RWPE1 (cell line): Measurements from ENCODE around the gene P3H2.
A peak's percentile ranks its signal among the peaks of the same experiment; 100 is the strongest.

Source experiments
- CTCF ChIA-PET: fragments of 350-600 bp; sonication (Branson Sonifier 250); formaldehyde crosslinking; extraction: SDS; loops from one replicate; lab custom pipeline; 2021; lab: Yijun Ruan, JAX
- POLR2A ChIA-PET: fragments of 400-600 bp; formaldehyde crosslinking; extraction: SDS; loops from one replicate; lab custom pipeline; 2020; ENCODE audit warnings: antibody characterized with exemption; ENCODE audit not compliant: low non-redundant PET; lab: Yijun Ruan, JAX
- DNase-seq: peaks from one replicate; pipeline ENCODE4 v3.0.0; 2012; ENCODE audit warnings: low spot score
- H3K27ac ChIP-seq: fragments of 450-650 bp; 2 replicates; pipeline ENCODE4 v1.5.1; 2017
- TF ChIP-seq, protein P1 (sequence below): fragments of 450-650 bp; conservative IDR thresholded peaks from 2 replicates; pipeline ENCODE4 v1.5.1; 2017; ENCODE audit warnings: low read depth, mild to moderate bottlenecking

Gene P3H2

DNA sequence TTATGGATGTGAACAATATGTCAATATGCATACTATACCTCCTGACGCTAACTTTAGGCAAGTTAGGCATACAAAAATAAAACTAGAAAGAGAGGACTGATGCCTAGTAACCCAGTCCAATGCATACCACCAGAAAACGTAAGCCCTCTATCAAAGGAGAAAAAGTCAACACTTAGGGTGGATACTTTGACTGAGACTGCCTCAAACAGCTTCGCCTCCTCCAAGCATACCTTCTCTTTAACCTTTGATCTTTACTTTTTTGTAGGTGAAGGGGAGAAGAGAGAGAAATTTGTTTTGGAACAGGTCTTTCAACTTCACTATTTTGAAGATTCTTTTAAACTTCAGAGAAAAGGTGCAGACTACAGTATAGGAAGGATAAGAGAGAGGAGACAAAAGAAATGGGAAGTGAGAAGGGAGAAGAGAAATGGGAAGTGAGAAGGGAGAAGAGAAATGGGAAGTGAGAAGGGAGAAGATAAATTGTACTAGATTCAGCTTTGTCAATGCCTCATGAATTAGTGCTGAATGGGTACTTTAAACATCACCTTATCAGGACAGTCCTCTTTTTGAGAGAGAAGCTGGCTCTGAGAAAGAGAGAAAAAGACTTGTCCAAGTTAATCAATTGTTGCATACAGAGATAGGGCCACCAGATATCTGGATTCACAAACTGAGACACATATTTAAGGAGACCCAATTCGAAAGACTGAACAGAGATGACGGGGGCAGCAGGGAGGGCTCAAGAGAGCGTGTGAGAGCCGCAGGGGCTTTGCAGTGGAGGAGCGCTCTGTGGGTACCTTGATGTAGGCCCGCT lies 1.0 kb downstream of the P3H2 start:
- TF ChIP-seq, protein P1, sequence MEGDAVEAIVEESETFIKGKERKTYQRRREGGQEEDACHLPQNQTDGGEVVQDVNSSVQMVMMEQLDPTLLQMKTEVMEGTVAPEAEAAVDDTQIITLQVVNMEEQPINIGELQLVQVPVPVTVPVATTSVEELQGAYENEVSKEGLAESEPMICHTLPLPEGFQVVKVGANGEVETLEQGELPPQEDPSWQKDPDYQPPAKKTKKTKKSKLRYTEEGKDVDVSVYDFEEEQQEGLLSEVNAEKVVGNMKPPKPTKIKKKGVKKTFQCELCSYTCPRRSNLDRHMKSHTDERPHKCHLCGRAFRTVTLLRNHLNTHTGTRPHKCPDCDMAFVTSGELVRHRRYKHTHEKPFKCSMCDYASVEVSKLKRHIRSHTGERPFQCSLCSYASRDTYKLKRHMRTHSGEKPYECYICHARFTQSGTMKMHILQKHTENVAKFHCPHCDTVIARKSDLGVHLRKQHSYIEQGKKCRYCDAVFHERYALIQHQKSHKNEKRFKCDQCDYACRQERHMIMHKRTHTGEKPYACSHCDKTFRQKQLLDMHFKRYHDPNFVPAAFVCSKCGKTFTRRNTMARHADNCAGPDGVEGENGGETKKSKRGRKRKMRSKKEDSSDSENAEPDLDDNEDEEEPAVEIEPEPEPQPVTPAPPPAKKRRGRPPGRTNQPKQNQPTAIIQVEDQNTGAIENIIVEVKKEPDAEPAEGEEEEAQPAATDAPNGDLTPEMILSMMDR: no peak
- DNase-seq: no peak

DNA sequence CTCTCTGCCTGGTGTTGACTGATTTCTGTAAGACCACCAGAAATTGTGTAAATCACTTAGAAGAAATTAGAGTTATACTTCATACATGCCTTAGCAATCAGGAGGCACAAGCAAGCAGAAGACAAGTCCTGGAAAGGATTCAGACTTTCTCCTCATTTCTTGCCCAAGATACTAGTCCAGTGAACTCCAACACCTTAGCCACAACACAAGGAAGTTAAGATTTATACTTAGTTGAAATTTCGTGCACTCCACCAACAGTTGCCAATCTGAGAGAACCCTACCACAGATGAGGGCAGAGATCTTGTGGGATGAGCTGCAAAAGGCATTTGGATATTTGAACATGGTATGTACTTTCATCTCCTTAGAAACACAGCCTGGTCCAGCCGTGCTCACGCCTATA lies 2.3 kb downstream of the P3H2 start:
- peak overlapping the region; percentile 29; the same call in 1 of the 2 replicates for H3K27ac ChIP-seq
- TF ChIP-seq, protein P1: no peak
- DNase-seq: no peak
- ChIA-PET POLR2A (no interaction called here), CTCF (interaction anchor here (0.6 kb wide), 1 partner anchor 204 kb away, joined by 3 read pairs; the partner anchor contains the start of gene CLDN1)

More for the DNA sequence above, 1.0 kb downstream of the P3H2 start:
- CTCF ChIA-PET: interaction anchor here (0.5 to 1.3 kb wide), 2 partner anchors 59 to 83 kb away, joined by 4 read pairs; no protein-coding TSS in a partner anchor
- POLR2A ChIA-PET: no interaction called here
- H3K27ac ChIP-seq: peak overlapping the region; percentile 75

DNA sequence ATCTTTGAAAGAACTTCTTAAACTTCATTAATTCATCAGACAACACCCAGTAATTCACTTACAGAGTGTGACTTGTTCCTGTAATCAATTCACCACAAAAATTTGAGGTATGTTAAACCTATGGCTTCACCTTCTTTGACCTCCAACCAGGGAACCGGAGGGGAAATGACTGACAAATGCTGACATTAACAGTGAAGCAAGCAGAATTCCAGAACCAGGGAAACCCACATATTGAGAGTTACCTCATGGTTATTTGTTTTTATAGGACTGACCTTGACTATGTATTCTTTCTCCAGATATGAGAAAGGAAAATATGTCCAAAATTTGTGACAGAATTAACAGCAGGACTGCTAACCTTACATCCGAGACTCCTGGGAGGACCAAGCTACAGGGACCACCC lies 2.7 kb downstream of the P3H2 start:
- peak; percentile 64 for DNase-seq
- ChIA-PET CTCF (interaction anchor here (0.6 kb wide), 1 partner anchor 91 kb away, joined by 3 read pairs; no protein-coding TSS in a partner anchor), POLR2A (no interaction called here)
- H3K27ac ChIP-seq: no peak overlapping the region
- TF ChIP-seq, protein P1: no peak

DNA sequence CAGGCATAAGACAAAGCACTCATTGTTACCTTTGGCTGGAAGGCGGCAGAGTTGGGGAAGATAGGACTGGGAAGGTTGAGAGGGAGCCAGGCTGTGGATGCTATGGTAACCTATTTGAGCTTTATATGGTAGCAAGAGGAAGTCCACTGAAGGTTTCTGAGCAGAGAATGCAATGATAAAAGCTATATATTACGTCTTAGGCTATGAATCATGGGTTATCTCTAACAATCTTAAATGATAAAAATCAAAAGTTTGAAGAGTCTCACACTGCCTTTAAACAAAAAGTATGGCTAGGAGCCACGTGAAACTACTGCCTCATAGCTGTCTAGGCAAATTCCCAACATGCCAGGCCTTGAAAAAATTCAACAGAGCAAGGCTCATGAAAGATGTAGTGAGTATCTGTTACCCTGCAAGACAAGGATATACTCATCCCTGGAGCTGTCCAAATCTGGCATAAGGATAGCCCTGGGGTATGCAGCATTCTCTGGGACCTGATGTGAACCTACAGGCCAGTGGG lies 4.1 kb downstream of the P3H2 start:
- H3K27ac ChIP-seq: no peak overlapping the region
- DNase-seq: no peak
- TF ChIP-seq, protein P1: no peak
- ChIA-PET POLR2A (interaction anchor here (0.5 kb wide), 1 partner anchor 53 kb away, joined by 10 read pairs; no protein-coding TSS in a partner anchor), CTCF (interaction anchor here (0.7 kb wide), 1 partner anchor 90 kb away, joined by 3 read pairs; no protein-coding TSS in a partner anchor)

DNA sequence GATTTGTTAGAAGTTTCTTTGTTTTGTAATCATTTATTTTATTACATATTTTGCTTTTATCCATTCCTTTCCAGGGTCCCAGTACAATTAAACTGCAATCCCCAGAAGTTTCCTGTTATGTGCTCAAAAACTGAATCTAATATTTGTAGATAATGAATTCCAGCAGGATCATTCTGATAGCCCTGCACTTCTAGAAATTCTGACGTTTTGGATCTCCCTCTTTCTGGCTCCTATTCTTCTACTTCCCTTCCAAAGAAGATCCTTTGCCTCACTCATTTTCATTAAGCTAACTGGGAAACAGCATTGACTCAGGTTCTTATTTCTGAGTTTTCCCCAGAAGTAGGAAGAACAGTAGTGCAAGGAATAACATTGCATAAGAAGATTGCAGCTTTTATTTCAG lies 9.9 kb downstream of the P3H2 start:
- ChIA-PET CTCF (interaction anchor here (0.6 kb wide), 1 partner anchor 27 kb away, joined by 4 read pairs; no protein-coding TSS in a partner anchor), POLR2A (no interaction called here)
- TF ChIP-seq, protein P1: no peak
- H3K27ac ChIP-seq: no peak overlapping the region
- no peak for DNase-seq

DNA sequence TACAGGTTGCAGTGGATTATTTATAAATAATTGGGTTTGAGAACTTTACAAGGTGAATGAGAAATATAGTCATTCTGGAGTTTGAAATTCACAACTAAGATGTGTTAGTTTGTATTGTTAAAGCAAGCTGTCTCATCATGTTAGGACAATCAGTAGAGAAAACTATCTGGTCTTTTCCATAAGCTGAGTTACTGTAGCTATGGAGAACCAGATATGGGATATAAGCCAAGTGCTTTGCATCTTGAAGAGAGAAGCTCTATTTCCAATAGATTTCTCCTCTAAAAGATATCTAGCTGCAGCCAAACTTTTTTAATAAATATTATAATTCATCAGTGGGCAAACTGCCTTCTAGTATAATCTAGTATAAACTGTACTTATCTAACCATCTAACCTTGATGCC lies 11.3 kb downstream of the P3H2 start:
- no peak for DNase-seq
- H3K27ac ChIP-seq: no peak overlapping the region
- TF ChIP-seq, protein P1: no peak
- POLR2A ChIA-PET: no interaction called here
- CTCF ChIA-PET: interaction anchor here (0.7 kb wide), 1 partner anchor 13 kb away, joined by 3 read pairs; no protein-coding TSS in a partner anchor
